ENCODE data around the gene PRKCZ. TPM values are rescaled to one million over a fixed set of nuclear protein-coding genes. Genes with fewer than 3 reads are reported as not detected.
A peak's percentile ranks its signal among the peaks of the same experiment; 100 is the strongest.

Gene PRKCZ
- total RNA-seq, 1 donor from 2014 or later = 33.4 TPM

DNA sequence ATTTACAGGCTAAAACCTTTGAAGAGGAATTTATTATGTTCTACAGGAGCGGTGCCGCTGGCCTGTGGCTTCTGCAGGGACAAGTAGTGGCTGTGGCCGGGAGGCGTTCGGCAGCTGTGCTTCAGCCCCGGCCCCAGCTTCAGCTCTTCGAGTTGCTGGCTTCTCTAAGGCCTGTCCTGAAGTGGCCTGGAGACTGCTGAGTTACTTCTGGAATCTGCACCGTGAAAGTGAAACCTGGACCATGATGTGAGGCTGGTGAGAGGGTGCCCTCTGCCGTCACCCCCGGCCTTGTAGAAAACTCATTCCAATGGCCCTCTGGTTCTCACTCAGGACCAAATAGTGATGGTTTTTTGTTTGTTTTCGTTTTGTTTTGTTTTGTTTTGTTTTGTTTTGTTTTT lies 48.1 kb downstream of the PRKCZ start:
- Histone ChIP-seq H2AFZ (replicated peaks) (no peak overlapping the region), H3K4me2 (no peak overlapping the region), H3K4me1 (no peaks in the 10 kb centered on the region), H3K27ac (no peak overlapping the region), H3K36me3 (no peaks in the 10 kb centered on the region), H3K9me3 (ENCODE audit: low read depth) (no peaks in the 10 kb centered on the region), H3K9ac (no peak overlapping the region), H3K4me3 (no peak overlapping the region), H4K20me1 (ENCODE audit: low read depth) (peaks cover 15% of the 10 kb centered on the region), H3K79me2 (ENCODE audit: low read depth) (no peaks in the 10 kb centered on the region), H3K27me3 (no peaks in the 10 kb centered on the region), H3F3A (ENCODE audit: low read depth) (peaks cover 4% of the 10 kb centered on the region)
- H3K4me1 Mint-ChIP-seq = peaks cover 5% of the 10 kb centered on the region
- H3K36me3 Mint-ChIP-seq = peaks cover 7% of the 10 kb centered on the region
- H3K27me3 Mint-ChIP-seq (ENCODE audit: insufficient read depth, low read depth) = peaks cover 14% of the 10 kb centered on the region
- DNase-seq (ENCODE audit: low spot score) = no peak
- no peak overlapping the region for H3K4me3 Mint-ChIP-seq
- H3K9me3 Mint-ChIP-seq = peaks cover 6% of the 10 kb centered on the region
- TF ChIP-seq EZH2phosphoT487 (IDR thresholded peaks at IDR 0.05) (no peak), EZH2 (IDR thresholded peaks at IDR 0.05) (no peak)
- TF ChIP-seq, protein P1, sequence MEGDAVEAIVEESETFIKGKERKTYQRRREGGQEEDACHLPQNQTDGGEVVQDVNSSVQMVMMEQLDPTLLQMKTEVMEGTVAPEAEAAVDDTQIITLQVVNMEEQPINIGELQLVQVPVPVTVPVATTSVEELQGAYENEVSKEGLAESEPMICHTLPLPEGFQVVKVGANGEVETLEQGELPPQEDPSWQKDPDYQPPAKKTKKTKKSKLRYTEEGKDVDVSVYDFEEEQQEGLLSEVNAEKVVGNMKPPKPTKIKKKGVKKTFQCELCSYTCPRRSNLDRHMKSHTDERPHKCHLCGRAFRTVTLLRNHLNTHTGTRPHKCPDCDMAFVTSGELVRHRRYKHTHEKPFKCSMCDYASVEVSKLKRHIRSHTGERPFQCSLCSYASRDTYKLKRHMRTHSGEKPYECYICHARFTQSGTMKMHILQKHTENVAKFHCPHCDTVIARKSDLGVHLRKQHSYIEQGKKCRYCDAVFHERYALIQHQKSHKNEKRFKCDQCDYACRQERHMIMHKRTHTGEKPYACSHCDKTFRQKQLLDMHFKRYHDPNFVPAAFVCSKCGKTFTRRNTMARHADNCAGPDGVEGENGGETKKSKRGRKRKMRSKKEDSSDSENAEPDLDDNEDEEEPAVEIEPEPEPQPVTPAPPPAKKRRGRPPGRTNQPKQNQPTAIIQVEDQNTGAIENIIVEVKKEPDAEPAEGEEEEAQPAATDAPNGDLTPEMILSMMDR (IDR thresholded peaks at IDR 0.05) = no peak
- H3K27ac Mint-ChIP-seq = no peak overlapping the region

DNA sequence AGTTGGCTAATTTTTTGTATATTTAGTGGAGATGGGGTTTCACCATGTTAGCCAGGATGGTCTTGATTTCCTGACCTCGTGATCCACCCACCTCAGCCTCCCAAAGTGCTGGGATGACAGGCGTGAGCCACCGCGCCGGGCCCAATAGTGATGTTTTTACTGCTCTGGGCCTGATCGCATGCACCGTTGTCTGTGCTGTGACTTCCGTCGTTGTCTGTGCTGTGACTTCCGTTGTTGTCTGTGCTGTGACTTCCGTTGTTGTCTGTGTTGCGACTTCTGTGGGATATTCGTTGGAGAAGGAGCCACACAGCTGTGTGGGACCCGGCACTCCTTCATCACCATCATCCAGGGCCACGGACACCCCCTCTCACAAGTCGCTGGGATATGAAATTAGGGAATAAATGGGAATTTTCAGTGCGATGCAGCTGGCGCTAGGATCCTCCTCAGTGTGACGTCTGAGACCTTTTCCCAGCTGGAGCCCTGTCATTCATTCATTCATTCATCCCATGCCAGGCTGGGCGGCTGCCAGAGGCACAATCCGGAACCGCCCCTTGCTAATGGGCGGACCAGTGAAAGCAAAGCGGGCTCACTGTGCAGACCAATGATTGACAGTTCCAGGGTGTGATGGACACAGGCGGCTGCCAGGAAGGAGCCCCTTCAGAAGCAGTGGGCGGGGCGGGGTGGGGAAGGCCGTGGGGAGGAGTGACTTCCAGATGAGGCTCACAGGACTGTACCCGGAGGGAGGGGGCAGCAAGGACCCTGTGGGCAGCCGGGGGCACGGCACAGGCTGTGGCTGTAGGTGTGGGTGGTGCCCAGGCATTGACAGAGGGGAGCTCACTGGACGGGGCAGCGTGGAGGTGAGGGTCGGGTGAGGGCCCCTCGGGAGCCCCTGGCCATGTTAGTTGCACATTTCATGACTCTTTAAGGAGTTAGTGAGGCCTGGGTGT lies 48.9 kb downstream of the PRKCZ start:
- no peaks in the 10 kb centered on the region for H3K4me1 ChIP-seq
- no peaks in the 10 kb centered on the region for H3K9me3 ChIP-seq (ENCODE audit: low read depth)
- TF ChIP-seq EZH2 (IDR thresholded peaks at IDR 0.05) = no peak
- TF ChIP-seq, protein P1 (IDR thresholded peaks at IDR 0.05) = no peak
- no peaks in the 10 kb centered on the region for H3K27me3 ChIP-seq
- peaks cover 4% of the 10 kb centered on the region for H3F3A ChIP-seq (ENCODE audit: low read depth)
- Mint-ChIP-seq H3K9me3 (peaks cover 6% of the 10 kb centered on the region), H3K4me3 (no peak overlapping the region), H3K4me1 (peaks cover 11% of the 10 kb centered on the region), H3K27ac (no peak overlapping the region), H3K27me3 (ENCODE audit: insufficient read depth, low read depth) (peaks cover 14% of the 10 kb centered on the region), H3K36me3 (peaks cover 7% of the 10 kb centered on the region)
- no peak overlapping the region for H3K27ac ChIP-seq
- DNase-seq (ENCODE audit: low spot score) = peak; percentile 41
- no peaks in the 10 kb centered on the region for H3K36me3 ChIP-seq
- H3K9ac ChIP-seq = no peak overlapping the region
- H3K4me3 ChIP-seq = no peak overlapping the region
- H3K4me2 ChIP-seq = no peak overlapping the region
- H3K79me2 ChIP-seq (ENCODE audit: low read depth) = no peaks in the 10 kb centered on the region
- H4K20me1 ChIP-seq (ENCODE audit: low read depth) = peaks cover 18% of the 10 kb centered on the region
- H2AFZ ChIP-seq (replicated peaks) = no peak overlapping the region

DNA sequence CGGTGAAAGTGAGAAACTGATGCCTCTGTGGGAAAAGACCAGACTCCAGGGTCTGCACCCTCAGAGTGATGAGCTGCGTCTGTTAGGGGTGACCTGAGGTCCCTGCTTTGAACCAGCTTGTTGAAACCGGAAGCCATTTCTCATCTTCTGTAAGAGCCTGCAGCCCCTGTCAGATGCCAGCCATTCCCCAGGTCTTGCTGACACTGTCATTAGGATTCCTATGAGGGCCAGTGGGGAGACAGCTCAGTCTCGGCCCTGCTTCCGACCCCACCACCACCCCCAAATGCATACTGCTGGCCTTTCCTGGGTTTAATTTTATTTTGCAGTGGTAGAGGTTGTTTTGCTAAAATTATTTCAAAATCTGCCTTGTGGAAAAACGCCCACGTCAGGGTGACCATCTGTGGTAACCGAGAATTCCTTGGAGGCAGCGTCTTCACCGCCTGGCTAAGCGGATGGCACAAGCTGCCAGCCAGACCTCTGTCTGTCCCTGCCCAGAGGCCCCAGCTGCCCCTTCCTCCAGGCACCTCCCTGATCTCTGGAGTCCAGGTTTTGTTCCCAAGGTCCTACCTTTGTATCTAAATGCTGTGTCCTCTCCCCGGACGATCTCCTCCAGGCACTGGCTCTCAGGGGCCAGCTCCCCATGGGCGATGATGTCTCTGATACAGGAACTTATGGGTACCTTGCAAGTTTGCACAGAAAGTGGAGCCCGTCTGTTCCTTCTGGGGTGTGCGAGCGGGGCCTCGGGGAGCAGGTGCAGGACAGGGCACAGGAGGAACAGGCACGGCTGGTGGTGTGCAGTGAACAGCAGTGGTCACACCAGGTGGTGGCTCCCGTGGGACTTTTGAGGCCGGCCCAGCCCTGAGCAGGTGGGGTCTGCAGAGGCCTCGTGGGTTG lies 49.9 kb downstream of the PRKCZ start:
- no peak overlapping the region for H3K9ac ChIP-seq
- Mint-ChIP-seq H3K36me3 (peaks cover 7% of the 10 kb centered on the region), H3K4me3 (no peak overlapping the region), H3K27me3 (ENCODE audit: insufficient read depth, low read depth) (peaks cover 12% of the 10 kb centered on the region), H3K4me1 (peaks cover 11% of the 10 kb centered on the region), H3K9me3 (peaks cover 6% of the 10 kb centered on the region), H3K27ac (no peak overlapping the region)
- no peaks in the 10 kb centered on the region for H3K9me3 ChIP-seq (ENCODE audit: low read depth)
- H3K27me3 ChIP-seq = no peaks in the 10 kb centered on the region
- no peak overlapping the region for H3K27ac ChIP-seq
- H2AFZ ChIP-seq (replicated peaks) = no peak overlapping the region
- TF ChIP-seq, protein P1 (IDR thresholded peaks at IDR 0.05) = no peak
- TF ChIP-seq EZH2phosphoT487 (IDR thresholded peaks at IDR 0.05) (no peak), EZH2 (IDR thresholded peaks at IDR 0.05) (no peak)
- H3K36me3 ChIP-seq = no peaks in the 10 kb centered on the region
- H3K4me1 ChIP-seq = no peaks in the 10 kb centered on the region
- no peak for DNase-seq (ENCODE audit: low spot score)
- H3K4me2 ChIP-seq = no peak overlapping the region
- no peak overlapping the region for H3K4me3 ChIP-seq
- H3K79me2 ChIP-seq (ENCODE audit: low read depth) = no peaks in the 10 kb centered on the region
- peaks cover 27% of the 10 kb centered on the region for H4K20me1 ChIP-seq (ENCODE audit: low read depth)
- H3F3A ChIP-seq (ENCODE audit: low read depth) = peaks cover 4% of the 10 kb centered on the region

Measured in neural progenitor cell (in vitro differentiated cells).